Nephron progenitor cell (in vitro differentiated cells): ENCODE results near the gene SHH.

ENCODE experiments used
- DNase-seq: peaks from one replicate; pipeline ENCODE4 v3.0.0; 2021
- H3K27ac Mint-ChIP-seq: 2 replicates; pipeline ENCODE4 v1.8.0; 2021; ENCODE audit warnings: mild to moderate bottlenecking, moderate library complexity, mixed read lengths
- H3K27me3 Mint-ChIP-seq: 2 replicates; pipeline ENCODE4 v1.8.0; 2021; ENCODE audit warnings: mild to moderate bottlenecking, low read depth, mixed read lengths; ENCODE audit not compliant: poor library complexity
- H3K36me3 Mint-ChIP-seq: 2 replicates; pipeline ENCODE4 v1.8.0; 2021; ENCODE audit warnings: low read depth, mixed read lengths
- H3K4me1 Mint-ChIP-seq: 2 replicates; pipeline ENCODE4 v1.8.0; 2021; ENCODE audit warnings: mixed read lengths
- H3K4me3 Mint-ChIP-seq: 2 replicates; pipeline ENCODE4 v1.8.0; 2021; ENCODE audit warnings: mild to moderate bottlenecking, moderate library complexity, mixed read lengths
- H3K9me3 Mint-ChIP-seq: 2 replicates; pipeline ENCODE4 v1.8.0; 2021; ENCODE audit warnings: mild to moderate bottlenecking, moderate library complexity, mixed read lengths
- CTCF ChIP-seq: fragments of 200-600 bp; sonication (generic); IDR thresholded peaks from 2 replicates; pipeline ENCODE4 v1.5.0; 2021; ENCODE audit warnings: antibody characterized with exemption

SHH gene

GRCh38 chr7:155834486-155835048, 22.3 kb upstream of the SHH start:
- Mint-ChIP-seq H3K36me3 (no peaks in the 10 kb centered on the region), H3K4me1 (peaks cover 5% of the 10 kb centered on the region), H3K27ac (no peak overlapping the region), H3K4me3 (no peak overlapping the region), H3K27me3 (peaks cover 15% of the 10 kb centered on the region), H3K9me3 (no peaks in the 10 kb centered on the region)
- no peak for DNase-seq
- no peak for TF ChIP-seq CTCF

- Mint-ChIP-seq H3K36me3 (no peaks in the 10 kb centered on the region), H3K27ac (no peak overlapping the region), H3K9me3 (no peaks in the 10 kb centered on the region), H3K27me3 (peaks cover 20% of the 10 kb centered on the region), H3K4me3 (no peak overlapping the region), H3K4me1 (peaks cover 5% of the 10 kb centered on the region)
- no peak for TF ChIP-seq CTCF
- no peak for DNase-seq
Observed at GRCh38 chr7:155833651-155834050, 21.4 kb upstream of the SHH start.

- H3K36me3 Mint-ChIP-seq, result no peaks in the 10 kb centered on the region
- DNase-seq, result no peak
- peaks cover 16% of the 10 kb centered on the region for H3K27me3 Mint-ChIP-seq
- no peak overlapping the region for H3K27ac Mint-ChIP-seq
- TF ChIP-seq CTCF, result no peak
- H3K4me1 Mint-ChIP-seq, result peaks cover 5% of the 10 kb centered on the region
- no peaks in the 10 kb centered on the region for H3K9me3 Mint-ChIP-seq
- no peak overlapping the region for H3K4me3 Mint-ChIP-seq
Observed at GRCh38 chr7:155832581-155832981, 20.3 kb upstream of the SHH start.

- peaks cover 5% of the 10 kb centered on the region for H3K4me1 Mint-ChIP-seq
- H3K9me3 Mint-ChIP-seq, result no peaks in the 10 kb centered on the region
- H3K36me3 Mint-ChIP-seq, result no peaks in the 10 kb centered on the region
- no peak for TF ChIP-seq CTCF
- H3K27ac Mint-ChIP-seq, result no peak overlapping the region
- H3K27me3 Mint-ChIP-seq, result peaks cover 17% of the 10 kb centered on the region
- H3K4me3 Mint-ChIP-seq, result no peak overlapping the region
- no peak for DNase-seq
Observed at GRCh38 chr7:155831807-155832524, 19.7 kb upstream of the SHH start.

- no peaks in the 10 kb centered on the region for H3K36me3 Mint-ChIP-seq
- DNase-seq, result no peak
- no peak overlapping the region for H3K4me3 Mint-ChIP-seq
- TF ChIP-seq CTCF, result no peak
- no peak overlapping the region for H3K27ac Mint-ChIP-seq
- H3K9me3 Mint-ChIP-seq, result no peaks in the 10 kb centered on the region
- H3K4me1 Mint-ChIP-seq, result peaks cover 5% of the 10 kb centered on the region
- H3K27me3 Mint-ChIP-seq, result peaks cover 23% of the 10 kb centered on the region
Observed at GRCh38 chr7:155830961-155831806, 18.9 kb upstream of the SHH start.
